Measurements from ENCODE around the gene PIK3R5. TPM values are rescaled to one million over a fixed set of nuclear protein-coding genes. Genes with fewer than 3 reads are reported as not detected.

The PIK3R5 gene
- polyA plus RNA-seq, 1 donor from 2014 or later, result not detected

GRCh38 chr17:8941980-8942622, 23.4 kb downstream of the PIK3R5 start:
- no peaks in the 10 kb centered on the region for H3K27me3 ChIP-seq (ENCODE audit: insufficient read depth, low read depth, low read length)
- TF ChIP-seq SMC3 (conservative IDR thresholded peaks at IDR 0.05; ENCODE audit: poor library complexity), result no peak
- no peak for TF ChIP-seq RAD21 (conservative IDR thresholded peaks at IDR 0.05)
- TF ChIP-seq EZH2 (IDR thresholded peaks at IDR 0.05; ENCODE audit: borderline replicate concordance, insufficient read depth, low read length, poor library complexity, severe bottlenecking), result no peak
- no peak for TF ChIP-seq TAF1 (IDR thresholded peaks at IDR 0.05; ENCODE audit: low read depth)
- TF ChIP-seq EP300 (conservative IDR thresholded peaks at IDR 0.05; ENCODE audit: poor library complexity, severe bottlenecking), result no peak
- TF ChIP-seq, protein P1, sequence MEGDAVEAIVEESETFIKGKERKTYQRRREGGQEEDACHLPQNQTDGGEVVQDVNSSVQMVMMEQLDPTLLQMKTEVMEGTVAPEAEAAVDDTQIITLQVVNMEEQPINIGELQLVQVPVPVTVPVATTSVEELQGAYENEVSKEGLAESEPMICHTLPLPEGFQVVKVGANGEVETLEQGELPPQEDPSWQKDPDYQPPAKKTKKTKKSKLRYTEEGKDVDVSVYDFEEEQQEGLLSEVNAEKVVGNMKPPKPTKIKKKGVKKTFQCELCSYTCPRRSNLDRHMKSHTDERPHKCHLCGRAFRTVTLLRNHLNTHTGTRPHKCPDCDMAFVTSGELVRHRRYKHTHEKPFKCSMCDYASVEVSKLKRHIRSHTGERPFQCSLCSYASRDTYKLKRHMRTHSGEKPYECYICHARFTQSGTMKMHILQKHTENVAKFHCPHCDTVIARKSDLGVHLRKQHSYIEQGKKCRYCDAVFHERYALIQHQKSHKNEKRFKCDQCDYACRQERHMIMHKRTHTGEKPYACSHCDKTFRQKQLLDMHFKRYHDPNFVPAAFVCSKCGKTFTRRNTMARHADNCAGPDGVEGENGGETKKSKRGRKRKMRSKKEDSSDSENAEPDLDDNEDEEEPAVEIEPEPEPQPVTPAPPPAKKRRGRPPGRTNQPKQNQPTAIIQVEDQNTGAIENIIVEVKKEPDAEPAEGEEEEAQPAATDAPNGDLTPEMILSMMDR (IDR thresholded peaks at IDR 0.05; ENCODE audit: poor library complexity, severe bottlenecking), result no peak
- TF ChIP-seq POLR2AphosphoS5 (IDR thresholded peaks at IDR 0.05), result no peak
- TF ChIP-seq MXI1 (conservative IDR thresholded peaks at IDR 0.05; ENCODE audit: poor library complexity, severe bottlenecking), result no peak
- no peak for TF ChIP-seq REST (IDR thresholded peaks at IDR 0.05; ENCODE audit: borderline replicate concordance)
- no peak overlapping the region for H3K9ac ChIP-seq (ENCODE audit: low read length)

DNA sequence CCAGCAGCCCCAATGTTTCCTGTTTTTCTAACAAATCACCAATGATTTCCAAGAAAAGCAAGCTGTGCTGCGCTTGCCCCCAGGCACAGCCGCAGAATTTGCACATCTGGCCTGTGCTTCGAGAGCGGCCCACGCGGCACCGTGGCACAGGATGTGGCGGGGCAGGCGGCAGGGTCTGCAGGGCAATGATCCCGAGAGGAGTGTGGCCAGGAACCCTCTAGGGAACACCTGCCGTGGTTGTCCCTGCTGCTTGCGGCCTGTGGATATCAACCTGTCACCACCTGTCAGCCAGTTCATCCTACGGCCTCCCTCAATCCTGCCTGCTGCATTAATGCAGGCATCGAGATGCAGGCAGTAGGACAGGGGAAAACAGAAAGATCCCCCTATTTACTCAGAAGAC, 24.0 kb downstream of the PIK3R5 start:
- H3K9ac ChIP-seq (ENCODE audit: low read length), result no peak overlapping the region
- no peak overlapping the region for H3K27ac ChIP-seq (ENCODE audit: low read length)
- no peak for TF ChIP-seq SMC3 (conservative IDR thresholded peaks at IDR 0.05; ENCODE audit: poor library complexity)
- TF ChIP-seq TAF1 (IDR thresholded peaks at IDR 0.05; ENCODE audit: low read depth), result no peak
- TF ChIP-seq EP300 (conservative IDR thresholded peaks at IDR 0.05; ENCODE audit: poor library complexity, severe bottlenecking), result no peak
- TF ChIP-seq REST (IDR thresholded peaks at IDR 0.05; ENCODE audit: borderline replicate concordance), result no peak
- TF ChIP-seq, protein P1 (IDR thresholded peaks at IDR 0.05; ENCODE audit: poor library complexity, severe bottlenecking), result no peak
- no peak for TF ChIP-seq RAD21 (conservative IDR thresholded peaks at IDR 0.05)
- no peak for TF ChIP-seq MXI1 (conservative IDR thresholded peaks at IDR 0.05; ENCODE audit: poor library complexity, severe bottlenecking)
- TF ChIP-seq POLR2AphosphoS5 (IDR thresholded peaks at IDR 0.05), result no peak
- no peak for TF ChIP-seq EZH2 (IDR thresholded peaks at IDR 0.05; ENCODE audit: borderline replicate concordance, insufficient read depth, low read length, poor library complexity, severe bottlenecking)
- no peaks in the 10 kb centered on the region for H3K27me3 ChIP-seq (ENCODE audit: insufficient read depth, low read depth, low read length)
- H3K79me2 ChIP-seq (replicated peaks; ENCODE audit: insufficient read depth, low read length), result no peaks in the 10 kb centered on the region
- H3K9me2 ChIP-seq (ENCODE audit: insufficient read depth, low read length), result no peaks in the 10 kb centered on the region
- no peak overlapping the region for H3K4me3 ChIP-seq (ENCODE audit: low read length)
- no peaks in the 10 kb centered on the region for H4K20me1 ChIP-seq (ENCODE audit: insufficient read depth)
- no peak overlapping the region for H2AFZ ChIP-seq (ENCODE audit: low read depth, low read length)
- H3K9me3 ChIP-seq (ENCODE audit: low read length), result no peaks in the 10 kb centered on the region
- no peak overlapping the region for H3K4me2 ChIP-seq (ENCODE audit: low read length)
- no peaks in the 10 kb centered on the region for H3K36me3 ChIP-seq (ENCODE audit: insufficient read depth, low read length)
- no peaks in the 10 kb centered on the region for H3F3A ChIP-seq (ENCODE audit: insufficient read depth, low read length, poor library complexity, severe bottlenecking)

More at GRCh38 chr17:8941980-8942622, 23.4 kb downstream of the PIK3R5 start:
- H3K9me2 ChIP-seq (ENCODE audit: insufficient read depth, low read length), result no peaks in the 10 kb centered on the region
- no peak overlapping the region for H3K4me2 ChIP-seq (ENCODE audit: low read length)
- H3F3A ChIP-seq (ENCODE audit: insufficient read depth, low read length, poor library complexity, severe bottlenecking), result no peaks in the 10 kb centered on the region
- H3K27ac ChIP-seq (ENCODE audit: low read length), result no peak overlapping the region
- no peaks in the 10 kb centered on the region for H3K79me2 ChIP-seq (replicated peaks; ENCODE audit: insufficient read depth, low read length)
- no peaks in the 10 kb centered on the region for H4K20me1 ChIP-seq (ENCODE audit: insufficient read depth)
- no peaks in the 10 kb centered on the region for H3K9me3 ChIP-seq (ENCODE audit: low read length)
- H3K36me3 ChIP-seq (ENCODE audit: insufficient read depth, low read length), result no peaks in the 10 kb centered on the region
- H2AFZ ChIP-seq (ENCODE audit: low read depth, low read length), result no peak overlapping the region
- no peak overlapping the region for H3K4me3 ChIP-seq (ENCODE audit: low read length)

All from neural cell (in vitro differentiated cells).